Hematopoietic multipotent progenitor cell treated with erythropoietin and hydrocortisone succinate and interleukin-3 and kit ligand, for 6 days (in vitro differentiated cells): ENCODE measurements around the gene FANCL.
"Not testable (repeated sequence)": the region's sequence is repeated elsewhere in the genome, so short reads cannot be mapped to it uniquely, and the experiment has no call there.

Experiments
- DNase-seq: peaks from one replicate; pipeline ENCODE4 v3.0.0-alpha.2; 2015

The FANCL gene

GRCh38 chr2:58204195-58204959, 36.7 kb downstream of the FANCL start:
- no peak for DNase-seq

DNA sequence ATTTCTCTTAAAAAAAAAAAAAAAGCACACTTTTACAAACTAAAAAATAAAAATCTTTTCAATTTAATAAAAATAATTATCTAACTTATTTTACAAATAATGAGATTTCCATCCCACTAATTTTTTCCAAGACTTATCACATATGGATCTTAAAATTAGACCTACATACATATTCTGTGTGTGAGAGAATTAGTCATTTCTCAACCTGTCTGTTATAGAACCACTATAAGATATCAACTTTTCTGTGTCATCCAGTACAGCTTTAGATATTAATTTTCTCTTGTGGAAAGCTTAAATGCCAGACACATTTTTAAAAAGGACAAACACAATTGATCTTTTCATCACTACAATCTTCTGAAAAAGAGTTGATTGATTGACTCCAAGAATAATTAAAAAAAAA, 38.1 kb downstream of the FANCL start:
- no peak for DNase-seq

GRCh38 chr2:58202404-58202803, 38.7 kb downstream of the FANCL start:
- no peak for DNase-seq

- no peak for DNase-seq
Observed at GRCh38 chr2:58197894-58198293, 43.2 kb downstream of the FANCL start.

GRCh38 chr2:58195662-58196061, 45.5 kb downstream of the FANCL start:
- DNase-seq = no peak

DNA sequence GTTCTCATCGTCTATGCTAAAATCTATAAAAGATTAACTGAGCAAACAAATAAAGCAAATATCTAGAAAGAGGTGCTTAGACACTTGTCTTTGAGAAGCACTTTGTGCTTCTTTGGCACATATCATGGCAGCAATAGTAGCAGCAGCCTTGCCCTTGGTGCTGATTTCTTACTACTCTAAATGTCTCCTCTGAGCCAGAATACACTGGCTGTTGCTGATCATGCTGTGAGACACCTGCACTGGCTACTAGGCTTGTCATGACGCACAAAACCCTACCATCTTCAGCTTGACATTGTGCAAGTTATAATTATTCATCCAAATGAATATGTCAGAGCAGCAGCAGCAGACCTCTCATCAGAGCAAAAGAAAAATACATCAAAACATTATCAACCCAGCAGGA, 46.7 kb downstream of the FANCL start:
- no peak for DNase-seq

DNA sequence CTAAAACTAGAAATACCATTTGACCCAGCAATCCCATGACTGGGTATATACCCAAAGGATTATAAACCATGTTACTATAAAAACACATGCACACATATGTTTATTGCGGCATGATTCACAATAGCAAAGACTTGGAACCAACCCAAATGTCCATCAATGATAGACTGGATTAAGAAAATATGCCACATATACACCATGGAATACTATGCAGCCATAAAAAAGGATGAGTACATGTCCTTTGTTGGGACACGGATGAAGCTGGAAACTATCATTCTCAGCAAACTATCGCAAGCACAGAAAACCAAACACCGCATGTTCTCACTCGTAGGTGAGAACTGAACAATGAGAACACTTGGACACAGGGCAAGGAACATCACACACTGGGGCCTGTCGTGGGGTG, 54.1 kb downstream of the FANCL start:
- DNase-seq = not testable (repeated sequence)

DNA sequence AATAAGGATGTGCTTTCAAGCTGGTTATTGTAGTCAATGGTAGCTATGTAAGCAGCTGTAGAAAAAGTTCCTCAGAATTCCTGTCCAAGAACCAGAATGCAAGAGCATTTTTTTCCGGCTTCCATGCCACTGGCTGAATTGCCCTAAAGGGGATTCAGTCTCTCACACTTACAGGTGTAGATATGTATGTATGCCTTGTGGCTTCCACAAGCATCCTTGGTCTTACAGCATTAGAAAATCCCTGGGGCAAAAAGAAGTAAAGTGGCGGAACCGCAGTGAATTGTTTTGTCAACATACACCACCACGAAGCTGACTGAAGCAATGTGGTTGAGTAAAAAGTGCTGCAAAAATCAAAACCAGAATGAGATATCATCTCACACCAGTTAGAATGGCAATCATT, 54.6 kb downstream of the FANCL start:
- no peak for DNase-seq

GRCh38 chr2:58182527-58182926, 58.6 kb downstream of the FANCL start:
- no peak for DNase-seq

- no peak for DNase-seq
Observed at GRCh38 chr2:58180635-58181034, 60.5 kb downstream of the FANCL start.

DNA sequence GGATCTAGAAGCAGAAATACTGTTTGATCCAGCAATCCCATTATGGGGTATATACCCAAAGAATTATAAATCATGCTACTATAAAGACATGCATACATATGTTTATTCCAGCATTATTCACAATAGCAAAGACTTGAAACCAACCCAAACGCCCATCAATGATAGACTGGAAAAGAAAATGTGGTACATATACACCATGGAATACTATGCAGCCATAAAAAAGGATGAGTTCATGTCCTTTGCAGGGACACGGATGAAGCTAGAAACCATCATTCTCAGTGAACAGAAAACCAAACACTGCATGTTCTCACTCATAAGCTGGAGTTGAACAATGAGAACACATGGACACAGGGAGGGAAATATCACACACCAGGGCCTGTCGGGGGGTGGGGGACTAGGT, 61.0 kb downstream of the FANCL start:
- DNase-seq = not testable (repeated sequence)

- not testable (repeated sequence) for DNase-seq
Observed at GRCh38 chr2:58177187-58177586, 63.9 kb downstream of the FANCL start.

DNA sequence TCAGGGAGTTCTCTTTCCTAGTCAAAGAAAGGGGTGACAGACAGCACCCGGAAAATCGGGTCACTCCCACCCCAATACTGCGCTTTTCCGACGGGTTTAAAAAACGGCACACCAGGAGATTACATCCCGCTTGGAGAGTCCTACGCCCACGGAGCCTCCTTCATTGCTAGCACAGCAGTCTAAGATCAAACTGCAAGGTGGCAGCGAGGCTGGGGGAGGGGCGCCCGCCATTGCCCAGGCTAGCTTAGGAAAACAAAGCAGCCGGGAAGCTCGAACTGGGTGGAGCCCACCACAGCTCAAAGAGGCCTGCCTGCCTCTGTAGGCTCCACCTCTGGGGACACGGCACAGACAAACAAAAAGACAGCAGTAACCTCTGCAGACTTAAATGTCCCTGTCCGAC, 69.3 kb downstream of the FANCL start:
- DNase-seq = not testable (repeated sequence)

- DNase-seq = not testable (repeated sequence)
Observed at GRCh38 chr2:58170334-58170933, 70.7 kb downstream of the FANCL start.

DNA sequence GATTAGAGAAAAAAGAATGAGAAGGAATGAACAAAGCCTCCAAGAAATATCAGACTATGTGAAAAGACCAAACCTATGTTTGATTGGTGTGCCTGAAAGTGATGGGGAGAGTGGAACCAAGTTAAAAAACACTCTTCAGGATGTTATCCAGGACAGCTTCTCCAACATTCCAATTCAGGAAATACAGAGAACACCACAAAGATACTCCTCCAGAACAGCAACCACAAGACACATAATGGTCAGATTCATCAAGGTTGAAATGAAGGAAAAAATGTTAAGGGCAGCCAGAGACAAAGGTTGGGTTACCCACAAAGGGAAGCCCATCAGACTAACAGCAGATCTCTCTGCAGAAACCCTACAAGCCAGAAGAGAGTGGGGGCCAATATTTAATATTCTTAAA, 71.3 kb downstream of the FANCL start:
- DNase-seq = not testable (repeated sequence)

- DNase-seq = not testable (repeated sequence)
Observed at GRCh38 chr2:58168130-58168529, 73.0 kb downstream of the FANCL start.

DNA sequence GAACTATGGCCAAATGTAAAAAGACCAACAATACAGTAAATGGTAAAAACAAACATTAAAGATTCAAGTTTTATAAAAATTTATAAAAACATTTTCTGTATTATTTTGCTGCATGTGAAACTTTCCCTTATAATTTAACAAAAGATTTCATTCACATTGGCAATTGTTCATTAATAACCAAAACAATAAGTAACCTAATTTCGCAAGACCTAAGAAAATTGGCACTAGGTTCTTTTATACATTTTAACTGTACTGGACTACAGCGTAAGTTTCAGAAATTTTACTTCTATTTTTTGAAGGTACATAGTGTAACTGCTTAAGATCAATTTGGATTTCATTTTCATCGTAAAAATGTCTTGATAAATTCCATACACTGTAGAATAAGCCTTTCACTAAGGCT, 77.2 kb downstream of the FANCL start:
- DNase-seq = no peak

DNA sequence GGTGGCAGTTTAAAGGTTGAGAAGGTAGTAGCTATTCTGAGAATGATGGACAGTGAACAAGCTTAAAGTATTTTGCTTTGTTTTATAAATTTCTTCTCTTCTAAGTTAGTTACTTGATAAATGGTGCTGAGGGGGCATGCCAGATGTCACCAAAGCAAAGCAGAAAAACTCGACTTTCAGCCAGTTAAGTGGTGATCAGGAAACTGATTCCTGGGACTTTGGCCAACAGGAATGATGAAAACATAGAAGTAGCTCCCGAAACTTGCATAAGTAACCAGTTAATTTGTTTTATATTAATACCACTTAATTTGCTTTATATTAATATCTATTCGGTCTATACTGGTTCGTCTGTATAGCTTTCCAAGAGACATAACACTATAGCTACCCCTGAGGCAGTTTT, 82.6 kb downstream of the FANCL start:
- DNase-seq = no peak

DNA sequence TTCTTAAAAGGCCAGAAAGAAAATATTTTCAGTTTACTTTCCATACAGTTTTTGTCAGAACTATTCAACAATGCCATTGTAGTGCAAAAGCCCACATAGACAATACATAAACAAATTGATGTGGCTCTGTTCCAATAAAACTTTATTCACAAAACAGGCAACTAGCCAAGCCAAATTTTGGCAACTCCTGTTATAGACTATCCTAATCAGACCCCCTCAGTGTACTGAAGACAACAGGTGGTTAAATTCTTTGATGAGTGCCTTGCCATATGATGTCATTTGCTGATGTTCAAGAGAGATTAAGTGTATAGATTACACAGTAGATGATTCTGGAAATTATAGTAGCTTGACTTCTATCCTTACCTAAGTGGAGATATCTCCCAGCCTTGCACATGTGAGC, 83.4 kb downstream of the FANCL start:
- DNase-seq = peak; percentile 14

DNA sequence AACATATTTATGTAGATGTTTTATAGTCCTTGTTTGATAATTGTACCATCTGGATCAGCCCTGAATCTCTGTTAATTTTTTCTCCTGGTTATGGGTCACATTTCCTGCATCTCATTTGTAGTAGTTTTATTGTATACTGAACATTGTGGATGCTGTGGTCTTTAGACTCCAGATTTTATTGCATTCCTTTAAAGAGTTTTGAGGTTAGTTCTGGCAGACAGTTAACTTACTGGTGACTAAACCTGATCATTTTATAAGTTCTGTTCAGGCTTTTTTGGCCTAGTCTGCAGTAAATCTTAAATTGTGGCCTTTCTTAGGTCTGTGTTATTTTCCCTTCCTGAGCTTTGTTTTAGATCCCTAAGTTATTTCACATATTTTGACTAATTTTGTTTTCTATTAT, 84.3 kb downstream of the FANCL start:
- no peak for DNase-seq

DNA sequence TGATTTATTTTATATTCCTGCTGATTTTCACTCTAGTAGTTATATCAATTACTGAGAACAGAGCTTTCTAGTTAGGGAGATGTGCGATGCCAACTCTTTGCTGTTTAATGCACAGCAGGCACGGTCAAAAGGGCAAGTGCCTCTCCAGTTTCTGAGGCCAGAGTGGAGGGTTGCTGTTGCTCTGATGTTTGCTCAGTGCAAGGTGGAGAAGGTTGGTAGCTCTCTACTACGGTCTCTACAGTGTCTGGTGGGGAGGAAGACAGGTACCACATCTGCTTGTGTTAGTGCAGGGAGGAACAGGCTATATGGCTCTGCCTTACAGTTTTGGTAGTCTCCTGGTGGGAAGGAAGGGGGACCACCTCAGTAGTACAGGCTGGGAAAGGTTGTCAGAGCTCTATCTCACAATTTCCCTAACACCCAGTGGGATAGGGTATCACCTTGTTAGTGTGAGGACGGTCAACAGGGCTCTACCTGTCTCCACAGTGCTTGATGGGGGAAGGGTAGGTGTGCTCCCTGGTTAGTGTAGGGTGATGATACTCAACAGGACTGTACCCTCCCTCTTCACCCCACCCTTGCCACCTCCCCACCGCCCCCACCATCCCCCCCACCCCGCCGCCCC, 85.9 kb downstream of the FANCL start:
- no peak for DNase-seq

DNA sequence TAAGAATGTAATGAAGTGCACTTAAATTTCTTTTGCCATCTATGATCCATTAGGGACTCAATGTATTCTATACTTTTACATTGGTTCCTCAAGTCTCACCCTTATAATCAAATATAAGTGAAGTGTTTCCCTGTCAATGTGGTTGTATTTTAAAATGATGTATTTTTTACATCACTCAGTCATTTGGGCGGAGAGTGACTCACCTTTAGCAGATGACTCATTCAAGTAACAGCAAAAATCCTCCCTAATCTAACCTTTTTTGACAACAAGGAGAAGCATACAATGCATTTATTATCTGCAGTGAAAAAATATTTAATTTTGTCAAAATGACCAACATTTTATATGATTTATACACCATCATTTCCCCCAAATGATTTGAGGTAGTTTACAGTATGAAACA, 94.4 kb downstream of the FANCL start:
- no peak for DNase-seq

- DNase-seq = not testable (repeated sequence)
Observed at GRCh38 chr2:58145769-58146168, 95.4 kb downstream of the FANCL start.

GRCh38 chr2:58140508-58141072, 100.5 kb downstream of the FANCL start:
- no peak for DNase-seq
